Measurements from ENCODE around the gene ATXN2.

DNA sequence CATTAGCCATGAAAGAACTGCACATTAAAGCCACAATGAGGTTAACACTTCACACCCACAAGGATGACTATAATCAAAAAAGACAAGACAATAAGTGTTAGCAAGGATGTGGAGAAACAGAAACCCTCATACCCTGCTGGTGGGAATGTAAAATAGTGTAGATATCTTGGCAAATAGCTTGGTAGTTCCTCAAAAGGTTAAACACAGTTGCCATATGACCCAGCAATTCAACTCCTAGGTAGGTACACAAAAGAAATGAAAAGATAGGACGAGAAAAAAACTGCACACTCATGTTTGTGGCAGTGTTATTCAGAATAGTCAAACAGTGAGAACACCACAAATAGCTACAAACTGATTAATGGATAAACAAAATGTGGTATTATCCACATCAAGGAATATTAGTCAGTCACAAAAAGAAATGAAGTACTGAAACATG lies 93.5 kb downstream of the ATXN2 start:
- TF ChIP-seq, protein P1, sequence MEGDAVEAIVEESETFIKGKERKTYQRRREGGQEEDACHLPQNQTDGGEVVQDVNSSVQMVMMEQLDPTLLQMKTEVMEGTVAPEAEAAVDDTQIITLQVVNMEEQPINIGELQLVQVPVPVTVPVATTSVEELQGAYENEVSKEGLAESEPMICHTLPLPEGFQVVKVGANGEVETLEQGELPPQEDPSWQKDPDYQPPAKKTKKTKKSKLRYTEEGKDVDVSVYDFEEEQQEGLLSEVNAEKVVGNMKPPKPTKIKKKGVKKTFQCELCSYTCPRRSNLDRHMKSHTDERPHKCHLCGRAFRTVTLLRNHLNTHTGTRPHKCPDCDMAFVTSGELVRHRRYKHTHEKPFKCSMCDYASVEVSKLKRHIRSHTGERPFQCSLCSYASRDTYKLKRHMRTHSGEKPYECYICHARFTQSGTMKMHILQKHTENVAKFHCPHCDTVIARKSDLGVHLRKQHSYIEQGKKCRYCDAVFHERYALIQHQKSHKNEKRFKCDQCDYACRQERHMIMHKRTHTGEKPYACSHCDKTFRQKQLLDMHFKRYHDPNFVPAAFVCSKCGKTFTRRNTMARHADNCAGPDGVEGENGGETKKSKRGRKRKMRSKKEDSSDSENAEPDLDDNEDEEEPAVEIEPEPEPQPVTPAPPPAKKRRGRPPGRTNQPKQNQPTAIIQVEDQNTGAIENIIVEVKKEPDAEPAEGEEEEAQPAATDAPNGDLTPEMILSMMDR (conservative IDR thresholded peaks at IDR 0.05) = no peak
- no peak for TF ChIP-seq EZH2 (IDR thresholded peaks at IDR 0.05; ENCODE audit: low read depth)
